PC-9 (cell line): Measurements from ENCODE around the gene PI4K2B.

Experiments used
- CTCF ChIP-seq: fragments of 200-600 bp; sonication (generic); conservative IDR thresholded peaks from 2 replicates; pipeline ENCODE4 v1.6.1; 2017; ENCODE audit warnings: mixed run types, antibody characterized with exemption, mild to moderate bottlenecking, moderate library complexity
- EZH2 ChIP-seq: fragments of 200-600 bp; sonication (generic); IDR thresholded peaks from 2 replicates; pipeline ENCODE4 v1.8.0; 2017; ENCODE audit warnings: antibody characterized with exemption, low read depth

- TF ChIP-seq EZH2, result no peak
- TF ChIP-seq CTCF, result no peak
Observed at GRCh38 chr4:25207997-25208396, 25.8 kb upstream of the PI4K2B start.
